ENCODE results near the gene DSN1.

GRCh38 chr20:36773597-36774390 lies at the start of gene DSN1:
- TF ChIP-seq CTCF (IDR thresholded peaks at IDR 0.05) (no peak), EZH2 (IDR thresholded peaks at IDR 0.05) (no peak)
